Activated T-cell treated with anti-CD3 and anti-CD28 coated beads, Interleukin-2, amount 50 U/mL, for 72 hours (primary cell): ENCODE results near the gene CCL13. TPM values are rescaled to one million over a fixed set of nuclear protein-coding genes. Genes with fewer than 3 reads are reported as not detected.

Source experiments
- ATAC-seq, 2 donors: fragments of 150-1000 bp; cut with Tn5 transposase; replicated peaks in 1 of 2; 2 replicates each; pipeline ENCODE4 v1.10.0; 2021; ENCODE audit warnings: moderate library complexity in 2 of 2, mild to moderate bottlenecking in 1 of 2
- DNase-seq, 2 donors: peaks; one replicate each; pipeline ENCODE4 v3.0.0; 2021 to 2022; ENCODE audit warnings: mixed read lengths in 1 of 2
- H3K27ac Mint-ChIP-seq: one replicate; pipeline ENCODE4 v1.8.0; 2022; ENCODE audit warnings: mild to moderate bottlenecking, moderate library complexity, mixed read lengths
- H3K27me3 Mint-ChIP-seq: one replicate; pipeline ENCODE4 v1.8.0; 2022; ENCODE audit warnings: low read depth, mixed read lengths
- H3K36me3 Mint-ChIP-seq, 2 donors: one replicate each; pipeline ENCODE4 v1.8.0; 2022; ENCODE audit warnings: mixed read lengths in 2 of 2, mild to moderate bottlenecking in 1 of 2; ENCODE audit not compliant: insufficient read depth in 2 of 2
- H3K4me1 Mint-ChIP-seq: one replicate; pipeline ENCODE4 v1.8.0; 2022; ENCODE audit warnings: low read depth, mixed read lengths
- H3K4me3 Mint-ChIP-seq, 2 donors: one replicate each; pipeline ENCODE4 v1.8.0; 2022; ENCODE audit warnings: mild to moderate bottlenecking in 2 of 2, mixed read lengths in 2 of 2, moderate library complexity in 2 of 2
- H3K9me3 Mint-ChIP-seq, 2 donors: one replicate each; pipeline ENCODE4 v1.8.0; 2022; ENCODE audit warnings: mixed read lengths in 2 of 2
- total RNA-seq, 2 donors: library from RNA; stranded (reverse); gene quantifications; one replicate each; pipeline ENCODE4 v1.2.3, GENCODE V29; 2022

CCL13 gene
- total RNA-seq, 2 donors from 2014 or later = not detected

GRCh38 chr17:34366529-34367107 is 10.3 kb downstream of the CCL13 start:
- Mint-ChIP-seq H3K27me3 (peaks cover 43% of the 10 kb centered on the region), H3K4me3 (no peak overlapping the region), H3K9me3 (no peaks in the 10 kb centered on the region), H3K4me1 (peaks cover 31% of the 10 kb centered on the region), H3K27ac (no peak overlapping the region), H3K36me3 (no peaks in the 10 kb centered on the region)
- no peak for DNase-seq
- no peak for ATAC-seq

GRCh38 chr17:34367486-34368195 is 11.4 kb downstream of the CCL13 start:
- no peaks in the 10 kb centered on the region for H3K9me3 Mint-ChIP-seq
- H3K4me1 Mint-ChIP-seq = peaks cover 32% of the 10 kb centered on the region
- no peaks in the 10 kb centered on the region for H3K36me3 Mint-ChIP-seq

GRCh38 chr17:34368196-34368945 is 12.1 kb downstream of the CCL13 start:
- H3K9me3 Mint-ChIP-seq = no peaks in the 10 kb centered on the region
- H3K4me3 Mint-ChIP-seq = no peak overlapping the region
- no peaks in the 10 kb centered on the region for H3K36me3 Mint-ChIP-seq
- no peak overlapping the region for H3K27ac Mint-ChIP-seq
- no peak for DNase-seq
- peaks cover 32% of the 10 kb centered on the region for H3K4me1 Mint-ChIP-seq
- ATAC-seq = no peak
- peaks cover 37% of the 10 kb centered on the region for H3K27me3 Mint-ChIP-seq

More at GRCh38 chr17:34367486-34368195, 11.4 kb downstream of the CCL13 start:
- DNase-seq = no peak
- no peak for ATAC-seq
- Mint-ChIP-seq H3K4me3 (no peak overlapping the region), H3K27ac (no peak overlapping the region), H3K27me3 (peaks cover 33% of the 10 kb centered on the region)

- Mint-ChIP-seq H3K4me1 (peaks cover 32% of the 10 kb centered on the region), H3K36me3 (no peaks in the 10 kb centered on the region), H3K27ac (no peak overlapping the region), H3K4me3 (no peak overlapping the region), H3K9me3 (no peaks in the 10 kb centered on the region), H3K27me3 (peaks cover 40% of the 10 kb centered on the region)
- DNase-seq = no peak
- no peak for ATAC-seq
These were observed 12.7 kb downstream of the CCL13 start for GRCh38 chr17:34368946-34369500.

GRCh38 chr17:34369571-34369970 is 13.3 kb downstream of the CCL13 start:
- no peaks in the 10 kb centered on the region for H3K9me3 Mint-ChIP-seq
- H3K4me1 Mint-ChIP-seq = peaks cover 32% of the 10 kb centered on the region
- no peaks in the 10 kb centered on the region for H3K36me3 Mint-ChIP-seq
- H3K27ac Mint-ChIP-seq = no peak overlapping the region
- DNase-seq = no peak
- peaks cover 36% of the 10 kb centered on the region for H3K27me3 Mint-ChIP-seq
- no peak for ATAC-seq
- no peak overlapping the region for H3K4me3 Mint-ChIP-seq

GRCh38 chr17:34370376-34370996 is 14.2 kb downstream of the CCL13 start:
- peaks cover 26% of the 10 kb centered on the region for H3K4me1 Mint-ChIP-seq
- H3K27me3 Mint-ChIP-seq = peaks cover 35% of the 10 kb centered on the region
- DNase-seq (peak in 1 of 2 donors; percentile 18), ATAC-seq (peak; percentile 8 to 22)
- no peaks in the 10 kb centered on the region for H3K36me3 Mint-ChIP-seq
- H3K4me3 Mint-ChIP-seq = peak overlapping the region; percentile 40 to 44
- H3K27ac Mint-ChIP-seq = peak overlapping the region; percentile 34
- H3K9me3 Mint-ChIP-seq = no peaks in the 10 kb centered on the region

- Mint-ChIP-seq H3K4me3 (peak overlapping the region; percentile 40 to 44), H3K9me3 (no peaks in the 10 kb centered on the region), H3K27ac (peak overlapping the region; percentile 34), H3K27me3 (peaks cover 37% of the 10 kb centered on the region), H3K4me1 (peaks cover 21% of the 10 kb centered on the region), H3K36me3 (no peaks in the 10 kb centered on the region)
- ATAC-seq (peak; percentile 77 to 87), DNase-seq (peak in 1 of 2 donors; percentile 12)
These were observed 14.7 kb downstream of the CCL13 start for GRCh38 chr17:34370997-34371395.

- H3K27ac Mint-ChIP-seq = no peak overlapping the region
- H3K4me1 Mint-ChIP-seq = peaks cover 23% of the 10 kb centered on the region
- ATAC-seq (no peak), DNase-seq (no peak)
- no peaks in the 10 kb centered on the region for H3K9me3 Mint-ChIP-seq
- no peaks in the 10 kb centered on the region for H3K36me3 Mint-ChIP-seq
- H3K27me3 Mint-ChIP-seq = peaks cover 33% of the 10 kb centered on the region
- peak overlapping the region in 1 of 2 donors; percentile 40 for H3K4me3 Mint-ChIP-seq
These were observed 15.3 kb downstream of the CCL13 start for GRCh38 chr17:34371405-34372100.

GRCh38 chr17:34374457-34374856 is 18.2 kb downstream of the CCL13 start:
- H3K27ac Mint-ChIP-seq = no peak overlapping the region
- no peak overlapping the region for H3K4me3 Mint-ChIP-seq
- H3K27me3 Mint-ChIP-seq = peaks cover 33% of the 10 kb centered on the region
- peaks cover 52% of the 10 kb centered on the region for H3K4me1 Mint-ChIP-seq
- no peaks in the 10 kb centered on the region for H3K9me3 Mint-ChIP-seq
- no peaks in the 10 kb centered on the region for H3K36me3 Mint-ChIP-seq
- ATAC-seq = no peak
- no peak for DNase-seq

GRCh38 chr17:34375426-34375997 is 19.2 kb downstream of the CCL13 start:
- DNase-seq (no peak), ATAC-seq (no peak)
- no peak overlapping the region for H3K27ac Mint-ChIP-seq
- peaks cover 54% of the 10 kb centered on the region for H3K4me1 Mint-ChIP-seq
- peaks cover 33% of the 10 kb centered on the region for H3K27me3 Mint-ChIP-seq
- H3K4me3 Mint-ChIP-seq = no peak overlapping the region
- H3K36me3 Mint-ChIP-seq = no peaks in the 10 kb centered on the region
- no peaks in the 10 kb centered on the region for H3K9me3 Mint-ChIP-seq

- Mint-ChIP-seq H3K9me3 (no peaks in the 10 kb centered on the region), H3K27me3 (peaks cover 33% of the 10 kb centered on the region), H3K4me3 (peak overlapping the region in 1 of 2 donors; percentile 25), H3K36me3 (no peaks in the 10 kb centered on the region), H3K27ac (no peak overlapping the region), H3K4me1 (peaks cover 55% of the 10 kb centered on the region)
- DNase-seq (no peak), ATAC-seq (peak; percentile 48 to 56)
These were observed 21.0 kb downstream of the CCL13 start for GRCh38 chr17:34377078-34377823.
